Activated naive CD4-positive, alpha-beta T cell treated with anti-CD3 and anti-CD28 coated beads for 36 hours (primary cell): ENCODE measurements around the gene EXOC3L4. TPM values are rescaled to one million over a fixed set of nuclear protein-coding genes. Genes with fewer than 3 reads are reported as not detected.
A peak's percentile ranks its signal among the peaks of the same experiment; 100 is the strongest.

Source experiments
- CTCF ChIA-PET: fragments of 350-600 bp; sonication (Branson Sonifier 250); formaldehyde crosslinking; loops from one replicate; lab custom pipeline; 2021; ENCODE audit warnings: antibody characterized with exemption; lab: Charles Lee
- DNase-seq: peaks from one replicate; pipeline ENCODE4 v3.0.0-alpha.2; 2020
- H3K27ac Mint-ChIP-seq: one replicate; pipeline ENCODE4 v1.8.0; 2021; ENCODE audit warnings: mild to moderate bottlenecking, mixed read lengths
- H3K27me3 Mint-ChIP-seq: one replicate; pipeline ENCODE4 v1.8.0; 2021; ENCODE audit warnings: low read depth, mixed read lengths
- H3K36me3 Mint-ChIP-seq: one replicate; pipeline ENCODE4 v1.8.0; 2021; ENCODE audit warnings: low read depth, mixed read lengths
- H3K4me1 Mint-ChIP-seq: one replicate; pipeline ENCODE4 v1.8.0; 2021; ENCODE audit warnings: low read depth, mixed read lengths
- H3K4me3 Mint-ChIP-seq: one replicate; pipeline ENCODE4 v1.8.0; 2021; ENCODE audit warnings: mild to moderate bottlenecking, moderate library complexity, mixed read lengths
- H3K9me3 Mint-ChIP-seq: one replicate; pipeline ENCODE4 v1.8.0; 2021; ENCODE audit warnings: mixed read lengths
- intact Hi-C: fragments of 100-400 bp; cut with micrococcal nuclease; formaldehyde crosslinking; loops from one replicate; pipeline ENCODE4 v1.15.1; 2023
- total RNA-seq, 2 experiments: library from RNA; stranded (reverse); gene quantifications; one replicate each; pipeline ENCODE4 v1.2.3, GENCODE V29; 2021

EXOC3L4 gene
- total RNA-seq, 2 experiments from 2014 or later, result not detected

DNA sequence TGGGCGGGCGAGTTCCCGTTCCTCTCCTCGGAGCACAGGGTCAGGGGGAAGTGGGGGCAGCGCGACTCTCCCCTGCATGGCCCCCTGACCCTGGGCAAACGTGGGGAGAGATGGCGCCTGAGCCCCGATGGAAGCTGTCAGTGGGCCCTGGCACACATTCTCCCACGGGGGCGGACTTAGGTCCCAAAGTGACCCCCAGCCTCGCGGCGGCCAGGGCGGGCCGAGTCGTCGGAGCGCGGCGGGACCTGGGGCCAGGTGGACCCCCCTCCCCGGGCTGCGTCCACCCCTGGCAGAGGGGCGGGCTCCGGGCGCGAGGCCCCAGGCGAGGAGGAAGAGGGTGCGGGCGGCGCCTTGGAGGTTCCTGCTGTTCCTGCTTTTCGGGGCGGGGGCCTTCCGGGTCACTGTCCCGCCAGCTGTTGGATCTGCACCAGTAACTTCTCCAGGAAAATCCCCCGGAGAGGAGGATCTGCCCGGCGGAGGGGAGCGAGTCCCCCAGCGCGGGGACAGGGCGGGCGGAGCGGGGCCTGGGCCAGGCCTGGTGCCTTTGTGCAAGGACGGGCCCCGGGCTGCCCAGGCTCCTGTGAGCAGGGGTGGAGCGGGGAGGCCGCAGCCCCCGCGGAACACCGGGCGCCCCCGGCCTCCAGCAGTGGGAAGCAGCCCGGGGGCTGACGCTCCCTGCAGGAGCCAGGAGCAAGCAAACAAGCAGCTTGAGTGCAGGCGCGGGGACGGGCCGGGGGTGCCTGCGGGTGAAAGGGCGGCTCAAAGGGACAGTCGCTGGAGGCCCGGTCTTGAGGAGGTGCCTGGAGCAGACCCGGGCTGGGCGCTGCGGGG lies 44.0 kb downstream of the EXOC3L4 start:
- CTCF ChIA-PET, result interaction anchor here (0.6 to 2.0 kb wide), 2 partner anchors 34 to 159 kb away, joined by 4 to 6 read pairs; no protein-coding TSS in a partner anchor
- Mint-ChIP-seq H3K27ac (no peak overlapping the region), H3K4me3 (no peak overlapping the region), H3K36me3 (no peaks in the 10 kb centered on the region), H3K27me3 (peaks cover 26% of the 10 kb centered on the region), H3K9me3 (no peaks in the 10 kb centered on the region), H3K4me1 (peaks cover 3% of the 10 kb centered on the region)
- intact Hi-C loops, result no loop called here
- DNase-seq, result no peak

- no peak for DNase-seq
- Mint-ChIP-seq H3K27ac (no peak overlapping the region), H3K36me3 (no peaks in the 10 kb centered on the region), H3K4me3 (no peak overlapping the region), H3K9me3 (no peaks in the 10 kb centered on the region), H3K4me1 (peaks cover 3% of the 10 kb centered on the region), H3K27me3 (peaks cover 30% of the 10 kb centered on the region)
- intact Hi-C loops, result loop anchor here (2.0 kb wide), 1 partner anchor 61 kb away; no protein-coding TSS in a partner anchor
- CTCF ChIA-PET, result interaction anchor here (0.6 to 1.3 kb wide), 2 partner anchors 14 to 151 kb away, joined by 3 read pairs; no protein-coding TSS in a partner anchor
These were observed 44.9 kb downstream of the EXOC3L4 start for GRCh38 chr14:103139132-103140025.

DNA sequence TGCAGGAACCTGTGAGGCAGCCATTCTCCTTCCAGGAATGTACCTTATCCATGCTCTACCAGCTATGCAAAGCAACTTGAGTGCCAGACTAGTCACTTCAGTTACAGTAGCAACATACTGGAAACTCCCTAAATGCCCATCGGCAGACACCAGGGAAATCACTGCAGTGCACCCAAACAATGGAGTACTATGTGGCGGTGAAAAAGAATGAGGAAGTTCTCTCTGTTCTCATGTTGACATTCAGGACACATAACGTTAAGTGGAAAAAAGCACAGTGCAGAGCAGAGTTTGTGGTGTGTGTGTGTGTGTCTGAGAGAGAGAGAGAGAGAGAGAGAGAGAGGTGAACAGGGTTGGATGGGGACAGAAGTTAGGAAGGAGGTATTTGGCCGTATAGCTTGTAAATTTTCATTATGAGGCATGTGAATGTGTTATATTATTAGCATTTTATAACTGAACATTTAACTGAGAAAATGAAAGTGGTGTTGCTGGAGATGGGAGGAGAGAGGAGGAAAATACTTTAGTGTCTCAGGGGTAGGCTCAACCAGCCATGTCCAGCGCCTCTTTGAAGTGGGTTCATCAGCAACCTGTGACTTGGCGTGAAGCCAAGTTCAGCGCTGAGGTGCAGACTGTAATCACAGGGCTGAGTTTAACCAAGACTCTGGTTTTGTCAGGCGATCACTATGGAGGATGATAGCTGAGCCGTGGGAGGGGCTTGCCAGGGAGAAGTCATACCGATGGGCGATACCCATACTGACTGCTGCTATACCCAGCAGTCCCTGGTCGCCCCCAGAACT lies 46.0 kb downstream of the EXOC3L4 start:
- Mint-ChIP-seq H3K36me3 (no peaks in the 10 kb centered on the region), H3K27me3 (peaks cover 31% of the 10 kb centered on the region), H3K9me3 (no peaks in the 10 kb centered on the region), H3K4me3 (no peak overlapping the region), H3K27ac (no peak overlapping the region), H3K4me1 (peaks cover 3% of the 10 kb centered on the region)
- CTCF ChIA-PET, result interaction anchor here (0.8 to 1.3 kb wide), 3 partner anchors 36 to 150 kb away, joined by 3 to 7 read pairs (median 3); no protein-coding TSS in a partner anchor
- no peak for DNase-seq
- intact Hi-C loops, result loop anchor here (1.0 to 2.0 kb wide), 2 partner anchors 35 to 62 kb away; no protein-coding TSS in a partner anchor

GRCh38 chr14:103141117-103141796 lies 46.7 kb downstream of the EXOC3L4 start:
- CTCF ChIA-PET, result interaction anchor here (0.9 to 1.7 kb wide), 3 partner anchors 37 to 43 kb away, joined by 3 to 12 read pairs (median 7); no protein-coding TSS in a partner anchor
- Mint-ChIP-seq H3K36me3 (no peaks in the 10 kb centered on the region), H3K9me3 (no peaks in the 10 kb centered on the region), H3K4me3 (no peak overlapping the region), H3K27me3 (peaks cover 35% of the 10 kb centered on the region), H3K27ac (no peak overlapping the region), H3K4me1 (peaks cover 3% of the 10 kb centered on the region)
- DNase-seq, result peak; percentile 73
- intact Hi-C loops, result loop anchor here (1.0 to 2.0 kb wide), 2 partner anchors 36 to 62 kb away; no protein-coding TSS in a partner anchor

DNA sequence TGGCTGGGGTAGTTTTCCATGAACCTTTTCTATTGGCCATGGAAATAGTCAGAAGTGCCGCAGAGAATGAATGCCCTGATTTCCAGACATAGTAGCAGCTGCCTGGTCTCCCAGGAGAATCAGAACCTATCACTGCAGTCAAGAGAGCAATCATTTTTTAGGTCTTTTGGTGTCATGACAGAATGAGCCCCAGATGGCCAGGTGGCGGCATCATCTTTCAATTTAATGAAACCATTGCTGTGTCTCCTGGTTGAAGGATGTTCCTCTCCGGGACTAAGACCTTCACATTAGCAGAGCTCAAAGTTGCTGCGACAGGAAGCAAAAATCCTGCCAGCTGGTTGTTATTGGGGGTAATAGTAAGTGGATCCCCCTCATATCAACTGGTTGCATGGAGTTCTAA lies 47.5 kb downstream of the EXOC3L4 start:
- intact Hi-C loops, result no loop called here
- Mint-ChIP-seq H3K4me3 (no peak overlapping the region), H3K9me3 (no peaks in the 10 kb centered on the region), H3K27ac (no peak overlapping the region), H3K36me3 (no peaks in the 10 kb centered on the region), H3K4me1 (peaks cover 3% of the 10 kb centered on the region), H3K27me3 (peaks cover 35% of the 10 kb centered on the region)
- CTCF ChIA-PET, result interaction anchor here (0.6 to 1.7 kb wide), 4 partner anchors 37 to 518 kb away, joined by 3 to 12 read pairs (median 4); no protein-coding TSS in a partner anchor
- no peak for DNase-seq

- Mint-ChIP-seq H3K27me3 (peaks cover 33% of the 10 kb centered on the region), H3K36me3 (no peaks in the 10 kb centered on the region), H3K4me1 (peaks cover 3% of the 10 kb centered on the region), H3K9me3 (no peaks in the 10 kb centered on the region), H3K27ac (no peak overlapping the region), H3K4me3 (no peak overlapping the region)
- DNase-seq, result no peak
- CTCF ChIA-PET, result interaction anchor here (0.6 to 1.7 kb wide), 3 partner anchors 38 to 518 kb away, joined by 3 to 12 read pairs (median 4); no protein-coding TSS in a partner anchor
- intact Hi-C loops, result no loop called here
These were observed 48.3 kb downstream of the EXOC3L4 start for GRCh38 chr14:103142721-103143302.

DNA sequence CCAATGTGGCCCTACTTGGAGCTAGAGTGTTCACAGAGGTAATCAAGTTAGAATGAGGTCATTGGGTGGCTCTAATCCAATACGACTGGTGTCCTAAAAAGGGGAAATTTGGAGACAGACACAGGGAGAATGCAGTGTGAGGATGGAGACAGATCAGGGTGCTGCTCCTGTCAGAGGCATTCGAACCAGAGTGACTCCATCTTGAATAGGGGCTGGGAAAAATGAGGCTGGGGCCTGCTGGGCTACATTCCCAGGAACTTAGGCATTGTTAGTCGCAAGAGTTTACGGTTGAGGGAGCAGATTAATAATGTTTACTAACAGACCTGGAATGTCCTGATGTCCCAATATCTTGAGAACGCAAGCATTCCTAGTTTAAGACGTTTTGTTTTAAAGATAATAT lies 49.0 kb downstream of the EXOC3L4 start:
- no peak for DNase-seq
- H3K4me1 Mint-ChIP-seq, result peaks cover 3% of the 10 kb centered on the region
- H3K4me3 Mint-ChIP-seq, result no peak overlapping the region
- H3K9me3 Mint-ChIP-seq, result no peaks in the 10 kb centered on the region
- no peaks in the 10 kb centered on the region for H3K36me3 Mint-ChIP-seq
- H3K27me3 Mint-ChIP-seq, result peaks cover 33% of the 10 kb centered on the region
- no peak overlapping the region for H3K27ac Mint-ChIP-seq
- CTCF ChIA-PET, result interaction anchor here (1.7 kb wide), 1 partner anchor 38 kb away, joined by 4 read pairs; no protein-coding TSS in a partner anchor
- intact Hi-C loops, result no loop called here

DNA sequence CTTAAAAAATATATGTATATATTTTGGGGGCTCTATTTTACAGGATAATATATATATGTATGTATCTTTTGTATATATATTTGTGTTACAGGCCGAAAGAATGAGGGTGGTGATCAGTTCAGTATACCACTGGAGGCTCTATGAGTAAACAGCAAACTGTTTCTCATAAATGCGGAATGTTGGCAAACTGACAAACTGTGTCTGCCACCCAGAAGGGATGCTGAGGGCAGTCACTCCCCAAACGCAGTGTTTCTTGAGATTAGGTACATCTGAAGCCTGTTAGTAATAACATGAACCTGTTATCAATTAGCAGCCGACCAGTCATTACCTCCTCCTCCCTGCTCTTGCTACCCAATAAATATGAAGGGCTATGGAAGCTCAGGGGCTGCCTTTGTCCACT lies 49.6 kb downstream of the EXOC3L4 start:
- CTCF ChIA-PET, result interaction anchor here (1.7 kb wide), 1 partner anchor 39 kb away, joined by 4 read pairs; no protein-coding TSS in a partner anchor
- no peak overlapping the region for H3K4me3 Mint-ChIP-seq
- no peaks in the 10 kb centered on the region for H3K9me3 Mint-ChIP-seq
- DNase-seq, result no peak
- peaks cover 33% of the 10 kb centered on the region for H3K27me3 Mint-ChIP-seq
- no peaks in the 10 kb centered on the region for H3K36me3 Mint-ChIP-seq
- H3K4me1 Mint-ChIP-seq, result peaks cover 3% of the 10 kb centered on the region
- no peak overlapping the region for H3K27ac Mint-ChIP-seq
- intact Hi-C loops, result no loop called here

DNA sequence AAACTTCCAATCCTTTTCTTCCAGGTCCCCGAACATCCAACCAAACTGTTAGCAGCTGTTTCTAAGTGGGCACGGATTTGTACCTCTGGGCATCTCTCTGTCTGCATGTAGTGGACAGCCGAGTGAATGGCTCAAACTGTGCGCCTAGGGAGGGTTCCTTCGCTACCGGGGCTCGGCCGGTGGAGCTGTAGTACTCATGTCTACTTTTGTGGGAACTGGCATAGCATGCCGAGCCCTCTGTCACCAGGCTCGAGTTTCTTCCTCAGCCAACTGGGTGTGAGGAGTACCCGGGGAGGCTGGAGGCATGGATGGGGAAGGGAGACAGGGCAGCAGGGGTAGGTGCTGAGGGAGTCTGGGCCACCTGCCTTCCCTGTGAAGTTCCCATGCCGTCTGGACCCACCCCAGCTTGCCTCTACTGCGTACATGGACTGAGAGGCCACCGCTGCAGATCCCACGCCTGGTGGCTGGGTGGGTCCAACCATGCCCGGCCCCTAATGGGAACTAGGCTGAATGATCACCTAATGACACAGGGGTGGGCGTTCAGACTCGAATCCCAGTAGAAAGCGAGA lies 51.7 kb downstream of the EXOC3L4 start:
- no peak for DNase-seq
- H3K4me1 Mint-ChIP-seq, result peaks cover 3% of the 10 kb centered on the region
- intact Hi-C loops, result no loop called here
- H3K4me3 Mint-ChIP-seq, result no peak overlapping the region
- H3K9me3 Mint-ChIP-seq, result no peaks in the 10 kb centered on the region
- no peak overlapping the region for H3K27ac Mint-ChIP-seq
- no peaks in the 10 kb centered on the region for H3K36me3 Mint-ChIP-seq
- H3K27me3 Mint-ChIP-seq, result peaks cover 26% of the 10 kb centered on the region
- CTCF ChIA-PET, result no interaction called here

- Mint-ChIP-seq H3K36me3 (no peaks in the 10 kb centered on the region), H3K4me1 (no peaks in the 10 kb centered on the region)
- CTCF ChIA-PET, result interaction anchor here (0.7 kb wide), 1 partner anchor 239 kb away, joined by 3 read pairs; no protein-coding TSS in a partner anchor
These were observed 55.1 kb downstream of the EXOC3L4 start for GRCh38 chr14:103149351-103150237.

More at GRCh38 chr14:103149351-103150237, 55.1 kb downstream of the EXOC3L4 start:
- no peak overlapping the region for H3K27ac Mint-ChIP-seq
- no peak overlapping the region for H3K4me3 Mint-ChIP-seq
- intact Hi-C loops, result no loop called here
- H3K9me3 Mint-ChIP-seq, result no peaks in the 10 kb centered on the region
- peaks cover 4% of the 10 kb centered on the region for H3K27me3 Mint-ChIP-seq
- no peak for DNase-seq
